Coronary artery (tissue), 2 donors: ENCODE measurements around the gene RARA.

Experiments
- DNase-seq: peaks from one replicate; pipeline ENCODE4 v3.0.0-alpha.2; 2017; ENCODE audit warnings: low spot score
- H3K27ac ChIP-seq, 2 donors: fragments of 200-600 bp; sonication (generic); one replicate each; pipeline ENCODE4 v1.5.1; 2016 to 2019
- H3K4me3 ChIP-seq: fragments of 200-600 bp; sonication (generic); 2 replicates; pipeline ENCODE4 v1.5.1; 2016; ENCODE audit warnings: mild to moderate bottlenecking, moderate library complexity
- TF ChIP-seq, protein P1 (sequence below): fragments of 200-600 bp; sonication (generic); IDR thresholded peaks from one replicate; pipeline ENCODE4 v1.5.1; 2019; ENCODE audit warnings: antibody characterized with exemption

Gene RARA

GRCh38 chr17:40361925-40362695, 53.1 kb downstream of the RARA start:
- DNase-seq = no peak
- TF ChIP-seq, protein P1, sequence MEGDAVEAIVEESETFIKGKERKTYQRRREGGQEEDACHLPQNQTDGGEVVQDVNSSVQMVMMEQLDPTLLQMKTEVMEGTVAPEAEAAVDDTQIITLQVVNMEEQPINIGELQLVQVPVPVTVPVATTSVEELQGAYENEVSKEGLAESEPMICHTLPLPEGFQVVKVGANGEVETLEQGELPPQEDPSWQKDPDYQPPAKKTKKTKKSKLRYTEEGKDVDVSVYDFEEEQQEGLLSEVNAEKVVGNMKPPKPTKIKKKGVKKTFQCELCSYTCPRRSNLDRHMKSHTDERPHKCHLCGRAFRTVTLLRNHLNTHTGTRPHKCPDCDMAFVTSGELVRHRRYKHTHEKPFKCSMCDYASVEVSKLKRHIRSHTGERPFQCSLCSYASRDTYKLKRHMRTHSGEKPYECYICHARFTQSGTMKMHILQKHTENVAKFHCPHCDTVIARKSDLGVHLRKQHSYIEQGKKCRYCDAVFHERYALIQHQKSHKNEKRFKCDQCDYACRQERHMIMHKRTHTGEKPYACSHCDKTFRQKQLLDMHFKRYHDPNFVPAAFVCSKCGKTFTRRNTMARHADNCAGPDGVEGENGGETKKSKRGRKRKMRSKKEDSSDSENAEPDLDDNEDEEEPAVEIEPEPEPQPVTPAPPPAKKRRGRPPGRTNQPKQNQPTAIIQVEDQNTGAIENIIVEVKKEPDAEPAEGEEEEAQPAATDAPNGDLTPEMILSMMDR = no peak
- Histone ChIP-seq H3K4me3 (peak overlapping the region; percentile 78), H3K27ac (no peak overlapping the region)

- no peak for DNase-seq
- no peak overlapping the region for H3K27ac ChIP-seq
- H3K4me3 ChIP-seq = peak overlapping the region; percentile 78
- TF ChIP-seq, protein P1 = no peak
Observed at GRCh38 chr17:40362696-40363110, 53.7 kb downstream of the RARA start.

DNA sequence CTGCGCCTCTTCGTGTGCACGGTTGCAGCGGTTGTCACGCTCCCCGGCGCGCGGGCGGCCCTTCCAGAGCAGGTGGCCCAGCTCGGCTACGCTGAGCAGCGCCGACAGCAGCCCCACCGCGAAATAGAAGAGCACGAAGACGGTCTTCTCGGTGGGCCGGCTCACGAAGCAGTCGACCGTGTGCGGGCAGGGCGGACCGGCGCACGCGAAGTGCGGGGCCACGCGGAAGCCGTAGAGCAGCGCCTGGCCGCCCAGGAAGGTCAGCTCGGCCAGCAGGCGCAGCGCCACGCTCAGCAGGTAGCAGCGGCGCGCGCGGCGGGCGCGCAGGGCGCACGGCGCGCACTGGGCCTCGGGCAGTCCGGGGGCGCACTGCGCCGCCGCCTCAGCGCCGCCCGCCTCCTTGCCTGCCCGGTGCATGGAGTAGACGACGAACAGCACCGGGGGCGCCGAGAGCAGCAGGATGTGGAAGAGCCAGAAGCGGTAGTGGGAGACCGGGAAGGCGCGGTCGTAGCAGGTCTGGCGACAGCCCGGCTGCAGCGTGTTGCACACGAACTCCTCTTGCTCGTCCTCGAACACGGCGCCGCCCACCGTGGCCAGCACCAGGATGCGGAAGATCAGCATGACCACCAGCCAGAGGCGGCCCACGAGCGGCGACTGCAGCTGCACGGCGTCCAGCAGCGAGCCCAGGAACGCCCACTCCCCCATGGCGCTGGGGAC, 54.3 kb downstream of the RARA start:
- H3K27ac ChIP-seq = no peak overlapping the region
- TF ChIP-seq, protein P1 = no peak
- peak overlapping the region; percentile 78 for H3K4me3 ChIP-seq
- no peak for DNase-seq

GRCh38 chr17:40364121-40364861, 55.3 kb downstream of the RARA start, which contains the start of gene GJD3:
Gene GJD3 (minus strand): TSS chr17:40364737. CDS start chr17:40363815, 922 bp downstream.
- TF ChIP-seq, protein P1 = no peak
- H3K27ac ChIP-seq = no peak within 1 kb of the TSS
- H3K4me3 ChIP-seq = peak within 1 kb of the TSS; percentile 78
- DNase-seq = no peak

DNA sequence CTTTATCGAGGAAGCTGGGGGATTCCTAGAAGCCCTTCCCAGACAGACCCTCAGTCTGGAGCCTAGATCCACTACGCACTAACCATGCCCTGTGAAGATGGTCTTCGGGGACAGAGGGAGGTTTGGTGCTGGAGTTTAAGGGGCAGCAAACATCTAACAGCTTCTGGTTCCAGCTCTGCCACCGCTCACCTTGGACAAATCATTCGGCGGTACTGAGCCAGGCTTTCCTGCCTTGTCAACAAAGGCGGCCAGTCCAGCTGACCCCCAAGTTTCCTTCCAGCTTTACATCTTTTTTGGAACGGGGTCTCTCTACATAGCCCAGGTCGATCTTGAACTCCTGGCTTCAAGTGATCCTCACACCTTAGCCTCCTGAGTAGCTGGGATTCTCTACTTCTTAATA, 55.9 kb downstream of the RARA start:
- no peak for DNase-seq
- TF ChIP-seq, protein P1 = no peak
- no peak overlapping the region for H3K4me3 ChIP-seq
- no peak overlapping the region for H3K27ac ChIP-seq

DNA sequence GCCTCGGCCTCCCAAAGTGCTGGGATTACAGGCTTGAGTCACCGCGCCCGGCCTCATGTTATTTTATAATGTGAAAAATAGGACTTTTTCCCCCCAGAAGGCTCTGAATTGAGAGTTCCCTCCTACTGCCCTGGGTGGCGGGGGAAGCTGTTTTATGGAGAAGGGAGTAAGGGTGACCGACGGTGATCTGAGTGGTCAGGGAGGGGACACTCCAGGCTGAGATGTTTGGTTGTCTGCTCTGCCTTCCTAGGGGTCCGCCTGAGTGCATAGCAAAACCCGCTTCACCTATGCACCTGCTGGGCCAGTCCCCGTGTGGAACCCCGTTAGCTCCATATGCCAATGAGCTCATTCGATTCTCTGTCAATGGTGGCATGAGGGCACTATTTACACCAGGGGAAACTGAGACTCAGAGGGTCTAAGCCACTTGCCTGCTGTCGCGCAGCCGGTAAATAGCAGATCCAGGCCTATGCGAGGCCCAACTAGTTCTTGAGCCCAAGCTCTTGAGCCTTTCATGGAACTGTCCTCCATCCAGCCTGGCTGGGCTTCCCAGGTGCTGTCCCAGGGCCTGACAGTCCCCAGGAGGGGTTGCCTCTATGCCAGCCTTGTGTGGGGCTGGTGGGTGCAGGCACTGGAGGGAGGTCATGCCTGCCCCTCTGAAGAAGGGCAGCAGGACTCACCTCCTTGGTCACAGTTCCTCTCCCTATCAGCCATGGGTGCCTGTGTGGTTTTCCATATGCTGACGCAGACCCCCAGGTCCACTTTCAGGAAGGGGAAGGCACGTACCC, 57.3 kb downstream of the RARA start:
- no peak overlapping the region for H3K27ac ChIP-seq
- DNase-seq = no peak
- no peak overlapping the region for H3K4me3 ChIP-seq
- TF ChIP-seq, protein P1 = no peak
